Measurements from ENCODE around the gene RASAL2.

- TF ChIP-seq CTCF (IDR thresholded peaks at IDR 0.05) (no peak), POLR2A (IDR thresholded peaks at IDR 0.05) (no peak)
Observed at GRCh38 chr1:178412400-178412770, 318.5 kb downstream of the RASAL2 start.

All from adrenal gland (tissue), 5 donors.